IMR-90 (cell line): ENCODE measurements around the gene TMEM117. TPM values are rescaled to one million over a fixed set of nuclear protein-coding genes. Genes with fewer than 3 reads are reported as not detected.

Experiments
- ATAC-seq: fragments of 200-7000 bp; cut with Tn5 transposase; 2 replicates; pipeline ENCODE4 v1.9.1; 2020; ENCODE audit warnings: low read depth, mild to moderate bottlenecking, moderate library complexity
- BruUV-seq: library from RNA; stranded (reverse); fragments of 400-500 nt; replicated peaks from 2 replicates; lab custom pipeline; 2021; lab: Mats Ljungman, UMichigan
- CTCF ChIA-PET: fragments of 300-600 bp; formaldehyde crosslinking; extraction: SDS; loops from one replicate; lab custom pipeline; 2021; ENCODE audit warnings: antibody characterized with exemption; lab: Yijun Ruan, JAX
- POLR2A ChIA-PET: fragments of 300-600 bp; sonication (Branson Sonifier 250); formaldehyde crosslinking; loops from one replicate; lab custom pipeline; 2022; ENCODE audit warnings: antibody characterized with exemption; ENCODE audit not compliant: unreplicated experiment; lab: Charles Lee
- DNase-seq: peaks from one replicate; pipeline ENCODE4 v3.0.0; 2013
- H2AFZ ChIP-seq: replicated peaks from 2 replicates; pipeline ENCODE3; 2013; ENCODE audit warnings: low read length, mild to moderate bottlenecking; ENCODE audit not compliant: poor library complexity
- H2AK5ac ChIP-seq: 2 replicates; pipeline ENCODE4 v1.6.1; 2013; ENCODE audit warnings: low read depth, low read length, inconsistent platforms
- H2AK9ac ChIP-seq: replicated peaks from 2 replicates; pipeline ENCODE3; 2013; ENCODE audit warnings: mild to moderate bottlenecking, low read depth, low read length, moderate library complexity; ENCODE audit not compliant: poor library complexity
- H2BK120ac ChIP-seq: 2 replicates; pipeline ENCODE4 v1.6.1; 2013; ENCODE audit warnings: low read depth, low read length, inconsistent platforms
- H2BK15ac ChIP-seq: 3 replicates; pipeline ENCODE4 v1.6.1; 2013; ENCODE audit warnings: low read depth, low read length, inconsistent platforms
- H2BK20ac ChIP-seq: 2 replicates; pipeline ENCODE4 v1.6.1; 2013; ENCODE audit warnings: low read depth, mild to moderate bottlenecking, inconsistent platforms, low read length, moderate library complexity
- H2BK5ac ChIP-seq: 2 replicates; pipeline ENCODE4 v1.6.1; 2013; ENCODE audit warnings: mild to moderate bottlenecking, low read depth, low read length, inconsistent platforms; ENCODE audit not compliant: poor library complexity, severe bottlenecking
- H3K14ac ChIP-seq: replicated peaks from 2 replicates; pipeline ENCODE4 v1.6.1; 2013; ENCODE audit warnings: low read depth, low read length, inconsistent platforms
- H3K18ac ChIP-seq: 2 replicates; pipeline ENCODE4 v1.6.1; 2013; ENCODE audit warnings: low read depth, low read length, control low read depth
- H3K23ac ChIP-seq: 2 replicates; pipeline ENCODE4 v1.6.1; 2013; ENCODE audit warnings: low read depth, low read length, inconsistent platforms
- H3K27ac ChIP-seq: 2 replicates; pipeline ENCODE4 v1.5.1; 2013; ENCODE audit warnings: mild to moderate bottlenecking, control low read depth, low read length; ENCODE audit not compliant: insufficient read depth
- H3K27me3 ChIP-seq: 2 replicates; pipeline ENCODE4 v1.6.1; 2013; ENCODE audit warnings: low read length; ENCODE audit not compliant: control insufficient read depth, insufficient read depth
- H3K36me3 ChIP-seq: 2 replicates; pipeline ENCODE4 v1.6.1; 2013; ENCODE audit warnings: low read length, mixed read lengths; ENCODE audit not compliant: control insufficient read depth, insufficient read depth
- H3K4ac ChIP-seq: 2 replicates; pipeline ENCODE4 v1.6.1; 2013; ENCODE audit warnings: low read depth, low read length, inconsistent platforms
- H3K4me1 ChIP-seq: 2 replicates; pipeline ENCODE4 v1.6.1; 2013; ENCODE audit warnings: low read length, mixed read lengths; ENCODE audit not compliant: control insufficient read depth, insufficient read depth
- H3K4me2 ChIP-seq: 2 replicates; pipeline ENCODE4 v1.6.1; 2013; ENCODE audit warnings: low read depth, mild to moderate bottlenecking, control low read depth, low read length, moderate library complexity
- H3K4me3 ChIP-seq: 2 replicates; pipeline ENCODE4 v1.5.1; 2013; ENCODE audit warnings: low read depth, mild to moderate bottlenecking, control low read depth, low read length, moderate library complexity; ENCODE audit not compliant: insufficient read depth
- H3K56ac ChIP-seq: 2 replicates; pipeline ENCODE4 v1.6.1; 2013; ENCODE audit warnings: low read length, inconsistent platforms; ENCODE audit not compliant: insufficient read depth; ENCODE audit errors: extremely low read depth
- H3K79me1 ChIP-seq, 2 experiments: 2 replicates each; pipeline ENCODE4 v1.6.1; 2013; ENCODE audit warnings: low read length in 2 of 2, inconsistent platforms in 1 of 2, low read depth in 1 of 2
- H3K9ac ChIP-seq: 2 replicates; pipeline ENCODE4 v1.6.1; 2013; ENCODE audit warnings: low read depth, low read length, control low read depth
- H3K9me1 ChIP-seq: 2 replicates; pipeline ENCODE4 v1.6.1; 2013; ENCODE audit warnings: low read length, inconsistent platforms; ENCODE audit not compliant: insufficient read depth
- H3K9me3 ChIP-seq: 2 replicates; pipeline ENCODE4 v1.6.1; 2013; ENCODE audit warnings: low read length; ENCODE audit not compliant: control insufficient read depth, insufficient read depth
- H4K20me1 ChIP-seq: 2 replicates; pipeline ENCODE4 v1.6.1; 2013; ENCODE audit warnings: low read length, inconsistent platforms; ENCODE audit not compliant: insufficient read depth
- H4K5ac ChIP-seq: 2 replicates; pipeline ENCODE4 v1.6.1; 2013; ENCODE audit warnings: mild to moderate bottlenecking, low read depth, low read length, control low read depth
- H4K8ac ChIP-seq, 2 experiments: 2 replicates each; pipeline ENCODE4 v1.6.1; 2013; ENCODE audit warnings: low read depth in 2 of 2, low read length in 2 of 2, control low read depth in 1 of 2, inconsistent platforms in 1 of 2
- H4K91ac ChIP-seq: 2 replicates; pipeline ENCODE4 v1.6.1; 2013; ENCODE audit warnings: low read depth, low read length, inconsistent platforms; ENCODE audit not compliant: insufficient read depth
- BHLHE40 ChIP-seq: fragments of 150-350 bp; IDR thresholded peaks from 2 replicates; pipeline ENCODE4 v1.6.1; 2016; ENCODE audit warnings: mild to moderate bottlenecking, low read depth, low read length
- CEBPB ChIP-seq: IDR thresholded peaks from 2 replicates; pipeline ENCODE4 v1.6.1; 2012; ENCODE audit warnings: low read depth, low read length, improper control_type of control experiment
- CHD1 ChIP-seq: IDR thresholded peaks from 2 replicates; pipeline ENCODE4 v1.6.1; 2012; ENCODE audit warnings: low read depth, low read length, improper control_type of control experiment
- CTCF ChIP-seq: conservative IDR thresholded peaks from 2 replicates; pipeline ENCODE4 v1.5.1; 2012; ENCODE audit warnings: mild to moderate bottlenecking, low read depth, low read length, improper control_type of control experiment
- MAFK ChIP-seq: IDR thresholded peaks from 2 replicates; pipeline ENCODE4 v1.6.1; 2012; ENCODE audit warnings: low read depth, low read length, improper control_type of control experiment
- MAZ ChIP-seq: IDR thresholded peaks from 2 replicates; pipeline ENCODE4 v1.6.1; 2012; ENCODE audit warnings: low read depth, mild to moderate bottlenecking, low read length, improper control_type of control experiment, moderate library complexity, borderline replicate concordance
- MXI1 ChIP-seq: IDR thresholded peaks from 2 replicates; pipeline ENCODE4 v1.6.1; 2012; ENCODE audit warnings: low read depth, mild to moderate bottlenecking, low read length, moderate library complexity, borderline replicate concordance
- NFE2L2 ChIP-seq: fragments of 150-350 bp; IDR thresholded peaks from 2 replicates; pipeline ENCODE4 v1.6.1; 2016; ENCODE audit warnings: low read depth, mild to moderate bottlenecking, low read length
- POLR2A ChIP-seq: IDR thresholded peaks from 2 replicates; pipeline ENCODE4 v1.6.1; 2012; ENCODE audit warnings: mild to moderate bottlenecking, low read depth, low read length
- RAD21 ChIP-seq: IDR thresholded peaks from 2 replicates; pipeline ENCODE4 v1.6.1; 2012; ENCODE audit warnings: low read length, improper control_type of control experiment
- RCOR1 ChIP-seq: IDR thresholded peaks from 2 replicates; pipeline ENCODE4 v1.6.1; 2012; ENCODE audit warnings: mild to moderate bottlenecking, low read length, improper control_type of control experiment; ENCODE audit not compliant: insufficient replicate concordance
- RFX5 ChIP-seq: IDR thresholded peaks from 2 replicates; pipeline ENCODE4 v1.8.0; 2012; ENCODE audit warnings: low read depth, mild to moderate bottlenecking, low read length, moderate library complexity
- USF2 ChIP-seq: fragments of 150-350 bp; IDR thresholded peaks from 2 replicates; pipeline ENCODE4 v1.6.1; 2017; ENCODE audit warnings: mild to moderate bottlenecking, antibody characterized with exemption, low read length, low read depth
- WGBS, 2 experiments: methylation state at CpG; one replicate each; pipeline versions ENCODE4 v1.1.5 to v1.1.7; 2013; ENCODE audit warnings: missing lambda C conversion rate in 2 of 2; ENCODE audit not compliant: insufficient read length in 1 of 2; ENCODE audit errors: extremely low coverage in 2 of 2; 5-methylcytosine and 5-hydroxymethylcytosine counted together
- dilution Hi-C: fragments of 300-500 bp; cut with HindIII; formaldehyde crosslinking; loops from one replicate; pipeline ENCODE4 v1.14.3; 2018; ENCODE audit warnings: low sequenced_read_pairs; ENCODE audit not compliant: unreplicated experiment
- in situ Hi-C: fragments of 300-500 bp; cut with MboI; formaldehyde crosslinking; loops from 3 replicates; pipeline ENCODE4 v1.14.3; 2019; ENCODE audit warnings: low sequenced_read_pairs, inconsistent platforms, mixed read lengths
- intact Hi-C: fragments of 100-400 bp; cut with micrococcal nuclease; formaldehyde crosslinking; loops from 2 replicates; pipeline ENCODE4 v1.10.0; 2022
- polyA plus RNA-seq, 3 experiments: library from polyadenylated mRNA; depleted of rRNA; stranded (reverse); fragments of >200 nt; gene quantifications; 2 replicates each; pipeline ENCODE4 v1.2.3, GENCODE V29; 2012; ENCODE audit warnings: low replicate concordance in 1 of 3
- total RNA-seq: library from RNA; depleted of rRNA; stranded (reverse); fragments of >200 nt; gene quantifications from 2 replicates; pipeline ENCODE4 v1.2.3, GENCODE V29; 2012

Gene TMEM117
- total and polyA plus RNA-seq, 2 of the 4 experiments (the other 2 are of a cell fraction), result 8.7 to 21.0 TPM

GRCh38 chr12:44422559-44422958, 586.7 kb downstream of the TMEM117 start:
- Histone ChIP-seq H3K36me3 (no peaks in the 10 kb centered on the region), H2AK5ac (no peak overlapping the region), H2BK20ac (no peak overlapping the region), H3K4me2 (no peak overlapping the region), H3K23ac (no peak overlapping the region), H2AFZ (no peak overlapping the region), H3K14ac (no peak overlapping the region), H3K56ac (no peak overlapping the region), H4K20me1 (no peaks in the 10 kb centered on the region), H2BK5ac (no peak overlapping the region), H3K9ac (no peak overlapping the region), H3K18ac (no peak overlapping the region), H2BK15ac (no peak overlapping the region), H3K4me3 (no peak overlapping the region), H3K4ac (no peak overlapping the region), H2AK9ac (no peak overlapping the region), H3K4me1 (no peaks in the 10 kb centered on the region), H3K9me1 (no peaks in the 10 kb centered on the region), H3K27ac (no peak overlapping the region), H4K5ac (no peak overlapping the region), H3K79me1 (no peaks in the 10 kb centered on the region), H3K9me3 (no peaks in the 10 kb centered on the region), H4K8ac (no peak overlapping the region), H4K91ac (no peak overlapping the region), H3K27me3 (no peaks in the 10 kb centered on the region), H2BK120ac (no peak overlapping the region)
- no TSS peak for BruUV-seq
- WGBS, 2 experiments, result no CpG with 5 or more reads among the region's 1 CpG
- intact Hi-C loops (no loop called here), in situ Hi-C loops (no loop called here), dilution Hi-C loops (no loop called here)
- POLR2A ChIA-PET, result no interaction called here
- CTCF ChIA-PET, result no interaction called here
- no peak for TF ChIP-seq POLR2A
- no peak for TF ChIP-seq CHD1
- no peak for TF ChIP-seq RCOR1
- no peak for TF ChIP-seq RFX5
- TF ChIP-seq MAZ, result no peak
- no peak for TF ChIP-seq CTCF
- no peak for TF ChIP-seq USF2
- TF ChIP-seq BHLHE40, result no peak
- TF ChIP-seq MXI1, result no peak
- no peak for TF ChIP-seq NFE2L2
- no peak for TF ChIP-seq RAD21
- TF ChIP-seq CEBPB, result no peak
- no peak for TF ChIP-seq MAFK
- ATAC-seq (no peak), DNase-seq (no peak)
